Hepatocyte (in vitro differentiated cells): ENCODE measurements around the gene SCAF4.

Source experiments
- EZH2 ChIP-seq: fragments of 200-600 bp; sonication (generic); IDR thresholded peaks from 2 replicates; pipeline ENCODE4 v1.6.1; 2016; ENCODE audit warnings: antibody characterized with exemption, mild to moderate bottlenecking, borderline replicate concordance
- EZH2phosphoT487 ChIP-seq: fragments of 200-600 bp; sonication (generic); IDR thresholded peaks from one replicate; pipeline ENCODE4 v1.6.1; 2018; ENCODE audit warnings: antibody characterized with exemption, mild to moderate bottlenecking, low read depth, moderate library complexity; ENCODE audit not compliant: unreplicated experiment, severe bottlenecking
- TF ChIP-seq, protein P1 (sequence below): fragments of 200-600 bp; sonication (generic); IDR thresholded peaks from 2 replicates; pipeline ENCODE4 v1.5.1; 2016; ENCODE audit warnings: antibody characterized with exemption, mild to moderate bottlenecking; ENCODE audit not compliant: poor library complexity

DNA sequence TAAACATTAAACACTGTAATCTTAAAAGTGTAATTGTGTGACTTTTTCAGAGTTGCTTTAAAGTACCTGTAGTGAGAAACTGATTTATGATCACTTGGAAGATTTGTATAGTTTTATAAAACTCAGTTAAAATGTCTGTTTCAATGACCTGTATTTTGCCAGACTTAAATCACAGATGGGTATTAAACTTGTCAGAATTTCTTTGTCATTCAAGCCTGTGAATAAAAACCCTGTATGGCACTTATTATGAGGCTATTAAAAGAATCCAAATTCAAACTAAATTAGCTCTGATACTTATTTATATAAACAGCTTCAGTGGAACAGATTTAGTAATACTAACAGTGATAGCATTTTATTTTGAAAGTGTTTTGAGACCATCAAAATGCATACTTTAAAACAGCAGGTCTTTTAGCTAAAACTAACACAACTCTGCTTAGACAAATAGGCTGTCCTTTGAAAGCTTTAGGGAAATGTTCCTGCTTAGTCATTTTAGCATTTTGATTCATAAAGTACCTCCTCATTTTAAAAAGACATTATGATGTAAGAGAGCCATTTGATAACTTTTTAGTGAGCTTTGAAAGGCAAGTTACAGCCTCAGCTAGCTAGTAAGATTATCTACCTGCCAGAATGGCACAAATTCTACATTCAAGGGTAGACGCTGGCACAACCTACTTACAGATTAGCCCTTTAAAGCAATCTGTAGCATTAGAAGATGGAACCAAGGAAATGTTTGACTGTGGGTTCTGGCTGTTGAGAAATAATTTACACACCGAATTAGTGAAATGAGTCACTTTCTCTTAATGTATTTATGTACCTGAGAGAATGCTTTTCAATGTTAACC is 63.0 kb downstream of the SCAF4 start:
- TF ChIP-seq, protein P1, sequence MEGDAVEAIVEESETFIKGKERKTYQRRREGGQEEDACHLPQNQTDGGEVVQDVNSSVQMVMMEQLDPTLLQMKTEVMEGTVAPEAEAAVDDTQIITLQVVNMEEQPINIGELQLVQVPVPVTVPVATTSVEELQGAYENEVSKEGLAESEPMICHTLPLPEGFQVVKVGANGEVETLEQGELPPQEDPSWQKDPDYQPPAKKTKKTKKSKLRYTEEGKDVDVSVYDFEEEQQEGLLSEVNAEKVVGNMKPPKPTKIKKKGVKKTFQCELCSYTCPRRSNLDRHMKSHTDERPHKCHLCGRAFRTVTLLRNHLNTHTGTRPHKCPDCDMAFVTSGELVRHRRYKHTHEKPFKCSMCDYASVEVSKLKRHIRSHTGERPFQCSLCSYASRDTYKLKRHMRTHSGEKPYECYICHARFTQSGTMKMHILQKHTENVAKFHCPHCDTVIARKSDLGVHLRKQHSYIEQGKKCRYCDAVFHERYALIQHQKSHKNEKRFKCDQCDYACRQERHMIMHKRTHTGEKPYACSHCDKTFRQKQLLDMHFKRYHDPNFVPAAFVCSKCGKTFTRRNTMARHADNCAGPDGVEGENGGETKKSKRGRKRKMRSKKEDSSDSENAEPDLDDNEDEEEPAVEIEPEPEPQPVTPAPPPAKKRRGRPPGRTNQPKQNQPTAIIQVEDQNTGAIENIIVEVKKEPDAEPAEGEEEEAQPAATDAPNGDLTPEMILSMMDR: no peak
- no peak for TF ChIP-seq EZH2phosphoT487
- TF ChIP-seq EZH2: no peak
